Measurements from ENCODE around the gene KLHL13.

DNA sequence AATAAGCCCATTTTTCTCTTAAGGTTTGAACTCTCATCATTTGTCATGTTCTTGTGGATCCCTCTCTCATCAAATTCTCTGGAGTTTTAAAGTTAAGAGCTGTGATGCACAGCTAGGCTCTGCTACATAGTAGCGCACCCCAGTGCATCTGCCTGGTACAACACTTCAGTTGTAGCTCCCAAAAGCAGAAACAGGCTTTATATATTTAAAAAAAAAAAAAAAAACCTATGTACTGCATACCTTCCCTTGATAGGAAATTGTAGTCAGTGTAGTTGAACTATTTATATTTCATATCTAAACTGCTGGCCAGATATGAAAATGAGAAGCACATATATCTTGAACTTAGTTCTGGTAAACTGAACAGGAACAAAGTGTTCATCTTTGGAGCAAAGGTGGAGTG lies 131.4 kb downstream of the KLHL13 start:
- no peak for TF ChIP-seq EZH2 (IDR thresholded peaks at IDR 0.05; ENCODE audit: low read length)
- TF ChIP-seq, protein P1, sequence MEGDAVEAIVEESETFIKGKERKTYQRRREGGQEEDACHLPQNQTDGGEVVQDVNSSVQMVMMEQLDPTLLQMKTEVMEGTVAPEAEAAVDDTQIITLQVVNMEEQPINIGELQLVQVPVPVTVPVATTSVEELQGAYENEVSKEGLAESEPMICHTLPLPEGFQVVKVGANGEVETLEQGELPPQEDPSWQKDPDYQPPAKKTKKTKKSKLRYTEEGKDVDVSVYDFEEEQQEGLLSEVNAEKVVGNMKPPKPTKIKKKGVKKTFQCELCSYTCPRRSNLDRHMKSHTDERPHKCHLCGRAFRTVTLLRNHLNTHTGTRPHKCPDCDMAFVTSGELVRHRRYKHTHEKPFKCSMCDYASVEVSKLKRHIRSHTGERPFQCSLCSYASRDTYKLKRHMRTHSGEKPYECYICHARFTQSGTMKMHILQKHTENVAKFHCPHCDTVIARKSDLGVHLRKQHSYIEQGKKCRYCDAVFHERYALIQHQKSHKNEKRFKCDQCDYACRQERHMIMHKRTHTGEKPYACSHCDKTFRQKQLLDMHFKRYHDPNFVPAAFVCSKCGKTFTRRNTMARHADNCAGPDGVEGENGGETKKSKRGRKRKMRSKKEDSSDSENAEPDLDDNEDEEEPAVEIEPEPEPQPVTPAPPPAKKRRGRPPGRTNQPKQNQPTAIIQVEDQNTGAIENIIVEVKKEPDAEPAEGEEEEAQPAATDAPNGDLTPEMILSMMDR (optimal IDR thresholded peaks at IDR 0.05 in 1 of 3, IDR thresholded peaks at IDR 0.05 in 1 of 3, conservative IDR thresholded peaks at IDR 0.05 in 1 of 3; ENCODE audit: extremely low read depth in 1 of 3, insufficient read depth in 2 of 3, low read length in 3 of 3), result peak; percentile 17 to 49 (median 48)
